DMS79 (cell line): ENCODE measurements around the gene ZNF519.
"Not testable (repeated sequence)": the region's sequence is repeated elsewhere in the genome, so short reads cannot be mapped to it uniquely, and the experiment has no call there.

ENCODE experiments used
- DNase-seq: peaks from one replicate; lab custom pipeline; 2025; lab: John Stamatoyannopoulos, UW

ZNF519 gene

GRCh38 chr18:14132271-14132700 is at the start of gene ZNF519:
Gene ZNF519 (minus strand): TSS chr18:14132435. CDS start chr18:14132277, 158 bp downstream.
- DNase-seq, result peak; percentile 96

GRCh38 chr18:14179306-14179705 is 47.1 kb upstream of the ZNF519 start:
- no peak for DNase-seq

GRCh38 chr18:14178321-14179196 is 46.3 kb upstream of the ZNF519 start:
- DNase-seq, result peak; percentile 65

- not testable (repeated sequence) for DNase-seq
Observed at GRCh38 chr18:14177540-14178320, 45.5 kb upstream of the ZNF519 start.

- not testable (repeated sequence) for DNase-seq
Observed at GRCh38 chr18:14175404-14175803, 43.2 kb upstream of the ZNF519 start.

- DNase-seq, result no peak
Observed at GRCh38 chr18:14174706-14175085, 42.5 kb upstream of the ZNF519 start.

GRCh38 chr18:14174002-14174705 is 41.9 kb upstream of the ZNF519 start:
- DNase-seq, result not testable (repeated sequence)

- DNase-seq, result not testable (repeated sequence)
Observed at GRCh38 chr18:14173116-14173951, 41.1 kb upstream of the ZNF519 start.

- not testable (repeated sequence) for DNase-seq
Observed at GRCh38 chr18:14172142-14173115, 40.2 kb upstream of the ZNF519 start.

- DNase-seq, result not testable (repeated sequence)
Observed at GRCh38 chr18:14171301-14172141, 39.3 kb upstream of the ZNF519 start.

- not testable (repeated sequence) for DNase-seq
Observed at GRCh38 chr18:14170367-14171036, 38.3 kb upstream of the ZNF519 start.

- DNase-seq, result not testable (repeated sequence)
Observed at GRCh38 chr18:14162915-14163314, 30.7 kb upstream of the ZNF519 start.

GRCh38 chr18:14151564-14152113 is 19.4 kb upstream of the ZNF519 start:
- DNase-seq, result not testable (repeated sequence)

- not testable (repeated sequence) for DNase-seq
Observed at GRCh38 chr18:14150766-14151165, 18.5 kb upstream of the ZNF519 start.

GRCh38 chr18:14149916-14150420 is 17.7 kb upstream of the ZNF519 start:
- not testable (repeated sequence) for DNase-seq

GRCh38 chr18:14149121-14149850 is 17.1 kb upstream of the ZNF519 start:
- DNase-seq, result peak; percentile 48
